Left renal cortex interstitium (tissue), 4 donors: ENCODE data around the gene RERE. TPM values are rescaled to one million over a fixed set of nuclear protein-coding genes. Genes with fewer than 3 reads are reported as not detected.

Experiments
- DNase-seq, 4 donors: peaks; one replicate each; pipeline ENCODE4 v3.0.0-alpha.2; 2013; ENCODE audit warnings: low read depth in 4 of 4, low spot score in 2 of 4, missing footprints in 1 of 4
- polyA plus RNA-seq, 4 donors: library from polyadenylated mRNA; unstranded; fragments of 120-200 nt; gene quantifications; one replicate each; pipeline ENCODE4 v1.2.1, GENCODE V29; 2013; ENCODE audit not compliant: insufficient read length in 4 of 4

Gene RERE
- polyA plus RNA-seq, 4 donors, result 118 to 175 (median 139) TPM

GRCh38 chr1:8423269-8423691 lies 394.2 kb downstream of the RERE start:
- DNase-seq, result no peak

GRCh38 chr1:8422510-8423268 lies 394.8 kb downstream of the RERE start:
- DNase-seq, result no peak

- no peak for DNase-seq
These were observed 395.7 kb downstream of the RERE start for GRCh38 chr1:8421721-8422120.

GRCh38 chr1:8420318-8420717 lies 397.1 kb downstream of the RERE start:
- no peak for DNase-seq

GRCh38 chr1:8419861-8420260 lies 397.6 kb downstream of the RERE start:
- DNase-seq, result no peak

- DNase-seq, result no peak
These were observed 398.3 kb downstream of the RERE start for GRCh38 chr1:8419172-8419571.

- no peak for DNase-seq
These were observed 399.1 kb downstream of the RERE start for GRCh38 chr1:8418301-8418700.

- no peak for DNase-seq
These were observed 399.8 kb downstream of the RERE start for GRCh38 chr1:8417625-8418024.

GRCh38 chr1:8416881-8417280 lies 400.6 kb downstream of the RERE start:
- DNase-seq, result no peak

- DNase-seq, result no peak
These were observed 401.7 kb downstream of the RERE start for GRCh38 chr1:8415526-8416278.

- DNase-seq, result no peak
These were observed 405.1 kb downstream of the RERE start for GRCh38 chr1:8412183-8412831.

- no peak for DNase-seq
These were observed 405.6 kb downstream of the RERE start for GRCh38 chr1:8411803-8412182.

- no peak for DNase-seq
These were observed 406.6 kb downstream of the RERE start for GRCh38 chr1:8410791-8411190.

GRCh38 chr1:8409606-8410005 lies 407.8 kb downstream of the RERE start:
- DNase-seq, result no peak

GRCh38 chr1:8409106-8409505 lies 408.3 kb downstream of the RERE start:
- DNase-seq, result no peak

- peak in 1 of 4 donors; percentile 85 for DNase-seq
These were observed 409.1 kb downstream of the RERE start for GRCh38 chr1:8408151-8408839.

GRCh38 chr1:8407652-8408051 lies 409.8 kb downstream of the RERE start:
- no peak for DNase-seq

GRCh38 chr1:8406960-8407359 lies 410.5 kb downstream of the RERE start:
- DNase-seq, result no peak

GRCh38 chr1:8406011-8406410 lies 411.4 kb downstream of the RERE start:
- no peak for DNase-seq

GRCh38 chr1:8404460-8405370 lies 412.7 kb downstream of the RERE start:
- DNase-seq, result no peak
